ENCODE data around the gene DCP1B.
A peak's percentile ranks its signal among the peaks of the same experiment; 100 is the strongest.

DNA sequence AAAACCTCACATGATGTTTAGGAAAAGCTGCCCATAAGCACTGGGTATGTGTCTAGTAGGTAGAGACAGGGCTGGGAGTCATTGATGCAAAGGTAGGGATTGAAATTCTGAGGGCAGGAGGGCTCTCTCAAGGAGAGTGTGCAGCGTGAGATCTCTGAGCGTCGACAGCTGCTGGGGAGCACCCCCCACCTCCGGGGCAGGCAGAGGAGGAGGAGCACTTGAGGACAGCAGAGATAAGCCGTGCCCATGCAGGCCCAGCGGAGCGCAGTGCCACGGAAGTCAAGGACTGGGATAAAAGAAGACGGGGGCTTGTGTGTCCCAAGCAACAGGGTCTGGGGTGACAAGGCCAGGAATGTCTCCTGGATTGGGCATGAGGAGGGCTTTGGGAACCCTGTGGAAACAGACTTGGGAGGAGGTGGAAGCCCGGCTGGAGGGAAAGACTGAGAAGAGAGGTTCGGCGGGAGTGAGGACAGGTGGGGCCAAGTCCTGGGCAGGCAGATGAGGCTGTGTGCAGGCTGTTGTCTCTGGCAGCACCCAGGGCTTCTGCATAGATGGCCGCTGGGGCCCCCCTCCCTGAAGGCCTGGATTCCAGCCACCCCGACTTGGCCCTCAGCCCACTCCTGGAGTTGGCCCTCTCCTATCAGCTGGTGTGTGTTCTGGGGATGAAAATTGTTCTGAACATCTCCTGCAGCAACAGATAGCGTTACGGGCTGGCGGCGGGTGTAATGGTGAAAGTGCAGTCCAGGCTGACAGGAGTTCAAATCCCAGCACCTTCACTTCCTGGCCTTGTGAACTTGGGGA lies 87.7 kb downstream of the DCP1B start:
- TF ChIP-seq, protein P1, sequence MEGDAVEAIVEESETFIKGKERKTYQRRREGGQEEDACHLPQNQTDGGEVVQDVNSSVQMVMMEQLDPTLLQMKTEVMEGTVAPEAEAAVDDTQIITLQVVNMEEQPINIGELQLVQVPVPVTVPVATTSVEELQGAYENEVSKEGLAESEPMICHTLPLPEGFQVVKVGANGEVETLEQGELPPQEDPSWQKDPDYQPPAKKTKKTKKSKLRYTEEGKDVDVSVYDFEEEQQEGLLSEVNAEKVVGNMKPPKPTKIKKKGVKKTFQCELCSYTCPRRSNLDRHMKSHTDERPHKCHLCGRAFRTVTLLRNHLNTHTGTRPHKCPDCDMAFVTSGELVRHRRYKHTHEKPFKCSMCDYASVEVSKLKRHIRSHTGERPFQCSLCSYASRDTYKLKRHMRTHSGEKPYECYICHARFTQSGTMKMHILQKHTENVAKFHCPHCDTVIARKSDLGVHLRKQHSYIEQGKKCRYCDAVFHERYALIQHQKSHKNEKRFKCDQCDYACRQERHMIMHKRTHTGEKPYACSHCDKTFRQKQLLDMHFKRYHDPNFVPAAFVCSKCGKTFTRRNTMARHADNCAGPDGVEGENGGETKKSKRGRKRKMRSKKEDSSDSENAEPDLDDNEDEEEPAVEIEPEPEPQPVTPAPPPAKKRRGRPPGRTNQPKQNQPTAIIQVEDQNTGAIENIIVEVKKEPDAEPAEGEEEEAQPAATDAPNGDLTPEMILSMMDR (IDR thresholded peaks at IDR 0.05; ENCODE audit: low read depth, low read length, missing input control), result no peak
- TF ChIP-seq RAD21 (IDR thresholded peaks at IDR 0.05) (no peak), EGR1 (IDR thresholded peaks at IDR 0.05; ENCODE audit: low read depth in 2 of 2) (no peak), TAF1 (conservative IDR thresholded peaks at IDR 0.05) (no peak), JUND (IDR thresholded peaks at IDR 0.05) (no peak), GABPA (IDR thresholded peaks at IDR 0.05 in 1 of 2, conservative IDR thresholded peaks at IDR 0.05 in 1 of 2) (no peak), NR2F2 (IDR thresholded peaks at IDR 0.05) (peak; percentile 27), SP1 (IDR thresholded peaks at IDR 0.05) (no peak), YY1 (IDR thresholded peaks at IDR 0.05) (no peak), RXRA (IDR thresholded peaks at IDR 0.05) (no peak)
- TF ChIP-seq, protein P2, sequence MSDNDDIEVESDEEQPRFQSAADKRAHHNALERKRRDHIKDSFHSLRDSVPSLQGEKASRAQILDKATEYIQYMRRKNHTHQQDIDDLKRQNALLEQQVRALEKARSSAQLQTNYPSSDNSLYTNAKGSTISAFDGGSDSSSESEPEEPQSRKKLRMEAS (IDR thresholded peaks at IDR 0.05), result no peak
- TF ChIP-seq, protein P3, sequence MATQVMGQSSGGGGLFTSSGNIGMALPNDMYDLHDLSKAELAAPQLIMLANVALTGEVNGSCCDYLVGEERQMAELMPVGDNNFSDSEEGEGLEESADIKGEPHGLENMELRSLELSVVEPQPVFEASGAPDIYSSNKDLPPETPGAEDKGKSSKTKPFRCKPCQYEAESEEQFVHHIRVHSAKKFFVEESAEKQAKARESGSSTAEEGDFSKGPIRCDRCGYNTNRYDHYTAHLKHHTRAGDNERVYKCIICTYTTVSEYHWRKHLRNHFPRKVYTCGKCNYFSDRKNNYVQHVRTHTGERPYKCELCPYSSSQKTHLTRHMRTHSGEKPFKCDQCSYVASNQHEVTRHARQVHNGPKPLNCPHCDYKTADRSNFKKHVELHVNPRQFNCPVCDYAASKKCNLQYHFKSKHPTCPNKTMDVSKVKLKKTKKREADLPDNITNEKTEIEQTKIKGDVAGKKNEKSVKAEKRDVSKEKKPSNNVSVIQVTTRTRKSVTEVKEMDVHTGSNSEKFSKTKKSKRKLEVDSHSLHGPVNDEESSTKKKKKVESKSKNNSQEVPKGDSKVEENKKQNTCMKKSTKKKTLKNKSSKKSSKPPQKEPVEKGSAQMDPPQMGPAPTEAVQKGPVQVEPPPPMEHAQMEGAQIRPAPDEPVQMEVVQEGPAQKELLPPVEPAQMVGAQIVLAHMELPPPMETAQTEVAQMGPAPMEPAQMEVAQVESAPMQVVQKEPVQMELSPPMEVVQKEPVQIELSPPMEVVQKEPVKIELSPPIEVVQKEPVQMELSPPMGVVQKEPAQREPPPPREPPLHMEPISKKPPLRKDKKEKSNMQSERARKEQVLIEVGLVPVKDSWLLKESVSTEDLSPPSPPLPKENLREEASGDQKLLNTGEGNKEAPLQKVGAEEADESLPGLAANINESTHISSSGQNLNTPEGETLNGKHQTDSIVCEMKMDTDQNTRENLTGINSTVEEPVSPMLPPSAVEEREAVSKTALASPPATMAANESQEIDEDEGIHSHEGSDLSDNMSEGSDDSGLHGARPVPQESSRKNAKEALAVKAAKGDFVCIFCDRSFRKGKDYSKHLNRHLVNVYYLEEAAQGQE (IDR thresholded peaks at IDR 0.05), result no peak
- TF ChIP-seq, protein P4, sequence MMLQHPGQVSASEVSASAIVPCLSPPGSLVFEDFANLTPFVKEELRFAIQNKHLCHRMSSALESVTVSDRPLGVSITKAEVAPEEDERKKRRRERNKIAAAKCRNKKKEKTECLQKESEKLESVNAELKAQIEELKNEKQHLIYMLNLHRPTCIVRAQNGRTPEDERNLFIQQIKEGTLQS (IDR thresholded peaks at IDR 0.05), result no peak
